Loucy (cell line): ENCODE measurements around the gene AAGAB.

ENCODE experiments used
- H2AFZ ChIP-seq: fragments of 200-600 bp; sonication (generic); 2 replicates; pipeline ENCODE4 v1.6.0; 2016; ENCODE audit warnings: antibody characterized with exemption, mild to moderate bottlenecking, low read length, moderate library complexity
- H3F3A ChIP-seq: fragments of 200-600 bp; 2 replicates; pipeline ENCODE4 v1.6.0; 2016; ENCODE audit warnings: antibody characterized with exemption, low read depth, mild to moderate bottlenecking
- H3K27me3 ChIP-seq: fragments of 200-600 bp; sonication (generic); 2 replicates; pipeline ENCODE4 v1.6.1; 2014; ENCODE audit warnings: low read length, mild to moderate bottlenecking; ENCODE audit not compliant: insufficient read depth, poor library complexity, severe bottlenecking
- H3K36me3 ChIP-seq: fragments of 200-600 bp; sonication (generic); 2 replicates; pipeline ENCODE4 v1.6.1; 2016; ENCODE audit warnings: low read length; ENCODE audit not compliant: insufficient read depth
- H3K4me1 ChIP-seq: fragments of 200-600 bp; sonication (generic); 2 replicates; pipeline ENCODE4 v1.5.1; 2014; ENCODE audit warnings: low read length, mild to moderate bottlenecking; ENCODE audit not compliant: insufficient read depth, poor library complexity, severe bottlenecking
- H3K4me2 ChIP-seq: fragments of 200-600 bp; sonication (generic); 2 replicates; pipeline ENCODE4 v1.6.0; 2014; ENCODE audit warnings: antibody characterized with exemption, low read length, low read depth, mild to moderate bottlenecking; ENCODE audit not compliant: poor library complexity, severe bottlenecking
- H3K4me3 ChIP-seq: fragments of 200-600 bp; sonication (generic); 2 replicates; pipeline ENCODE4 v1.5.1; 2014; ENCODE audit warnings: low read length, mild to moderate bottlenecking, mixed read lengths; ENCODE audit not compliant: poor library complexity, severe bottlenecking
- H3K79me2 ChIP-seq: fragments of 200-600 bp; sonication (generic); 2 replicates; pipeline ENCODE4 v1.6.1; 2014; ENCODE audit warnings: low read length; ENCODE audit not compliant: insufficient read depth
- H3K9ac ChIP-seq: fragments of 200-600 bp; sonication (generic); 2 replicates; pipeline ENCODE4 v1.6.0; 2014; ENCODE audit warnings: mild to moderate bottlenecking, low read depth, low read length, moderate library complexity; ENCODE audit not compliant: poor library complexity, severe bottlenecking
- H3K9me2 ChIP-seq: fragments of 200-600 bp; sonication (generic); replicated peaks from 2 replicates; pipeline ENCODE4 v1.6.1; 2016; ENCODE audit warnings: low read depth, low read length, mixed read lengths
- H3K9me3 ChIP-seq: fragments of 200-600 bp; sonication (generic); 2 replicates; pipeline ENCODE4 v1.6.1; 2014; ENCODE audit warnings: mild to moderate bottlenecking, antibody characterized with exemption, low read length, low read depth; ENCODE audit not compliant: insufficient read depth
- H4K20me1 ChIP-seq: fragments of 200-600 bp; sonication (generic); 2 replicates; pipeline ENCODE4 v1.6.0; 2014; ENCODE audit warnings: antibody characterized with exemption, low read length, mild to moderate bottlenecking; ENCODE audit not compliant: insufficient read depth, poor library complexity, severe bottlenecking
- CTCF ChIP-seq: fragments of 200-600 bp; sonication (generic); conservative IDR thresholded peaks from 2 replicates; pipeline ENCODE4 v1.5.1; 2014; ENCODE audit warnings: mild to moderate bottlenecking, antibody characterized with exemption, low read length
- EZH2phosphoT487 ChIP-seq: fragments of 200-600 bp; IDR thresholded peaks from 2 replicates; pipeline ENCODE4 v1.6.1; 2018; ENCODE audit warnings: antibody characterized with exemption, mild to moderate bottlenecking, moderate library complexity, borderline replicate concordance

The AAGAB gene

GRCh38 chr15:67253549-67254237 is 768 bp downstream of the AAGAB start:
- Histone ChIP-seq H3K9me2 (no peaks in the 10 kb centered on the region), H3K9ac (peak overlapping the region; percentile 81), H3K4me3 (peak overlapping the region; percentile 86), H3K9me3 (no peaks in the 10 kb centered on the region), H3K36me3 (no peaks in the 10 kb centered on the region), H3K4me2 (peak overlapping the region; percentile 97), H3K4me1 (peaks cover 31% of the 10 kb centered on the region), H3K27me3 (no peaks in the 10 kb centered on the region), H4K20me1 (peaks cover 15% of the 10 kb centered on the region), H3F3A (peaks cover 5% of the 10 kb centered on the region), H3K79me2 (peaks cover 51% of the 10 kb centered on the region), H2AFZ (peak overlapping the region; percentile 82)
- no peak for TF ChIP-seq CTCF

GRCh38 chr15:67253101-67253500 is 1.4 kb downstream of the AAGAB start:
- H3K79me2 ChIP-seq: peaks cover 56% of the 10 kb centered on the region
- peak overlapping the region; percentile 97 for H3K4me2 ChIP-seq
- peaks cover 18% of the 10 kb centered on the region for H4K20me1 ChIP-seq
- no peak overlapping the region for H2AFZ ChIP-seq
- peak overlapping the region; percentile 86 for H3K4me3 ChIP-seq
- peaks cover 5% of the 10 kb centered on the region for H3F3A ChIP-seq
- peak overlapping the region; percentile 81 for H3K9ac ChIP-seq
- no peaks in the 10 kb centered on the region for H3K27me3 ChIP-seq
- no peaks in the 10 kb centered on the region for H3K9me2 ChIP-seq
- H3K9me3 ChIP-seq: no peaks in the 10 kb centered on the region
- TF ChIP-seq CTCF (no peak), EZH2phosphoT487 (no peak)
- no peaks in the 10 kb centered on the region for H3K36me3 ChIP-seq
- peaks cover 37% of the 10 kb centered on the region for H3K4me1 ChIP-seq

DNA sequence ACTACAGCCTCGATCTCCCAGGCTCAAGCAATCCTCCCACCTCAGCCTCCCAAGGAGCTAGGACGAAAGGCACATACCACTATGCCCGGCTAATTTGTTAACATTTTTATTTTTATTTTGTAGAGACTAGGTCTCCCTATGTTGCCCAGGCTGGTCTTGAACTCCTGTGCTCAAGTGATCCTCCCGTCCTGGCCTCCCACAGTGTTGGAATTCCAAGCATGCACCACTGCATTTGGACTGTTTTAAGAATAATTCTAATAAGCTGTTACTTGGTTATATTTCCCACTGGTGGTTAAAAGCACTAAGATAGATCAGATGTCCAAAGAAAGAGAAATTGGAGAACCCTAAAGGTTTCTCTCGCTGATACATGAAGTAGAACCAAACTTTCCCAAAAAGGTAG is 3.1 kb downstream of the AAGAB start:
- Histone ChIP-seq H3K36me3 (no peaks in the 10 kb centered on the region), H3K9me2 (no peaks in the 10 kb centered on the region), H3K4me3 (peak overlapping the region; percentile 30), H3K9ac (peak overlapping the region; percentile 14), H3K4me2 (peak overlapping the region; percentile 97), H3K79me2 (peaks cover 71% of the 10 kb centered on the region), H3K9me3 (no peaks in the 10 kb centered on the region), H2AFZ (no peak overlapping the region), H4K20me1 (peaks cover 20% of the 10 kb centered on the region), H3K27me3 (no peaks in the 10 kb centered on the region), H3F3A (peaks cover 5% of the 10 kb centered on the region), H3K4me1 (peaks cover 38% of the 10 kb centered on the region)
- TF ChIP-seq EZH2phosphoT487 (no peak), CTCF (no peak)
